Central memory CD8-positive, alpha-beta T cell (primary cell): ENCODE data around the gene HAVCR1.
"Not testable (repeated sequence)": the region's sequence is repeated elsewhere in the genome, so short reads cannot be mapped to it uniquely, and the experiment has no call there.

Experiments used
- ATAC-seq: fragments of 150-1000 bp; cut with Tn5 transposase; replicated peaks from 2 replicates; pipeline ENCODE4 v1.10.0; 2022; ENCODE audit warnings: mild to moderate bottlenecking, moderate FRiP score, moderate number of reproducible peaks; ENCODE audit not compliant: poor library complexity, severe bottlenecking; ENCODE audit errors: extremely low read depth
- DNase-seq, 2 donors: peaks; one replicate each; pipeline ENCODE4 v3.0.0; 2021; ENCODE audit warnings: low spot score in 2 of 2
- H3K27ac Mint-ChIP-seq: one replicate; pipeline ENCODE4 v1.8.0; 2022; ENCODE audit warnings: low read depth, mild to moderate bottlenecking, moderate library complexity, mixed read lengths
- H3K27me3 Mint-ChIP-seq: one replicate; pipeline ENCODE4 v1.8.0; 2022; ENCODE audit warnings: mixed read lengths
- H3K36me3 Mint-ChIP-seq: one replicate; pipeline ENCODE4 v1.8.0; 2022; ENCODE audit warnings: mild to moderate bottlenecking, moderate library complexity, mixed read lengths; ENCODE audit not compliant: insufficient read depth
- H3K4me1 Mint-ChIP-seq: one replicate; pipeline ENCODE4 v1.8.0; 2022; ENCODE audit warnings: mixed read lengths
- H3K4me3 Mint-ChIP-seq: one replicate; pipeline ENCODE4 v1.8.0; 2022; ENCODE audit warnings: mild to moderate bottlenecking, moderate library complexity, mixed read lengths
- H3K9me3 Mint-ChIP-seq: one replicate; pipeline ENCODE4 v1.8.0; 2022; ENCODE audit warnings: mixed read lengths

The HAVCR1 gene

GRCh38 chr5:157068339-157068738, 9.4 kb upstream of the HAVCR1 start:
- H3K27me3 Mint-ChIP-seq: no peaks in the 10 kb centered on the region
- DNase-seq (no peak), ATAC-seq (no peak)
- H3K4me3 Mint-ChIP-seq: no peak overlapping the region
- no peak overlapping the region for H3K27ac Mint-ChIP-seq
- no peaks in the 10 kb centered on the region for H3K9me3 Mint-ChIP-seq
- H3K4me1 Mint-ChIP-seq: no peaks in the 10 kb centered on the region
- H3K36me3 Mint-ChIP-seq: no peaks in the 10 kb centered on the region

DNA sequence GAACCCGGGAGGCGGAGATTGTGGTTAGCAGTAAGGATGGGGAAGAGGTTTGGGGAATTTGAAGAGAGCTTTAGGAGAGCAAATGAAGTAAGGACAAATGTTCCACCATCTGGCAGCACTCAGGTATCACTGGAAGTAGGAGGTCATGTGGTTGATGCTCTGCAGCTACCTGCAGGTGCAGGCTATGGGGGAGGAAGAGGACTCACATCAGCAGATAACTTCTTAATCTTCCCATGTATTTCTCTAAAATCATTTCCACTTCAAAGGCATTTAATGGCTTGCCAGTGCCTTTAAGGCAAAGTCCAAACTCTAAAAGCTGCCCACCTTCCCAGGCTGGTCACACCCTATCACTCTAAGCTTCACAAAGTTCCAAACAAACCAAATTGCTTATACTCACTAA, 8.1 kb upstream of the HAVCR1 start:
- DNase-seq: no peak
- no peak overlapping the region for H3K4me3 Mint-ChIP-seq
- no peaks in the 10 kb centered on the region for H3K9me3 Mint-ChIP-seq
- H3K36me3 Mint-ChIP-seq: peaks cover 2% of the 10 kb centered on the region
- H3K4me1 Mint-ChIP-seq: no peaks in the 10 kb centered on the region
- H3K27ac Mint-ChIP-seq: peak overlapping the region; percentile 5
- no peaks in the 10 kb centered on the region for H3K27me3 Mint-ChIP-seq
- ATAC-seq: no peak

GRCh38 chr5:157066080-157066479, 7.2 kb upstream of the HAVCR1 start:
- Mint-ChIP-seq H3K4me3 (no peak overlapping the region), H3K27me3 (no peaks in the 10 kb centered on the region), H3K9me3 (no peaks in the 10 kb centered on the region), H3K27ac (no peak overlapping the region), H3K36me3 (peaks cover 2% of the 10 kb centered on the region), H3K4me1 (no peaks in the 10 kb centered on the region)
- ATAC-seq: no peak
- no peak for DNase-seq

GRCh38 chr5:157063776-157064430, 5.0 kb upstream of the HAVCR1 start:
- ATAC-seq: no peak
- no peaks in the 10 kb centered on the region for H3K9me3 Mint-ChIP-seq
- peaks cover 2% of the 10 kb centered on the region for H3K36me3 Mint-ChIP-seq
- no peak for DNase-seq
- no peaks in the 10 kb centered on the region for H3K27me3 Mint-ChIP-seq
- H3K4me1 Mint-ChIP-seq: no peaks in the 10 kb centered on the region
- H3K27ac Mint-ChIP-seq: no peak overlapping the region
- H3K4me3 Mint-ChIP-seq: no peak overlapping the region

- DNase-seq (no peak), ATAC-seq (no peak)
- peaks cover 2% of the 10 kb centered on the region for H3K36me3 Mint-ChIP-seq
- H3K4me3 Mint-ChIP-seq: no peak overlapping the region
- H3K27ac Mint-ChIP-seq: no peak overlapping the region
- H3K4me1 Mint-ChIP-seq: no peaks in the 10 kb centered on the region
- no peaks in the 10 kb centered on the region for H3K27me3 Mint-ChIP-seq
- H3K9me3 Mint-ChIP-seq: no peaks in the 10 kb centered on the region
Observed at GRCh38 chr5:157059891-157060290, 975 bp upstream of the HAVCR1 start.

GRCh38 chr5:157057459-157058370, 1.2 kb downstream of the HAVCR1 start:
- no peak for DNase-seq
- no peak for ATAC-seq
- Mint-ChIP-seq H3K9me3 (no peaks in the 10 kb centered on the region), H3K27ac (peak overlapping the region; percentile 48), H3K27me3 (no peaks in the 10 kb centered on the region), H3K4me3 (no peak overlapping the region), H3K4me1 (no peaks in the 10 kb centered on the region), H3K36me3 (peaks cover 2% of the 10 kb centered on the region)

- H3K27ac Mint-ChIP-seq: peak overlapping the region; percentile 48
- not testable (repeated sequence) for H3K27me3 Mint-ChIP-seq, ATAC-seq, H3K9me3 Mint-ChIP-seq, H3K4me1 Mint-ChIP-seq, H3K4me3 Mint-ChIP-seq, H3K36me3 Mint-ChIP-seq, DNase-seq
Observed at GRCh38 chr5:157056848-157057247, 2.1 kb downstream of the HAVCR1 start.

- Mint-ChIP-seq H3K4me3 (no peak overlapping the region), H3K4me1 (peaks cover 8% of the 10 kb centered on the region), H3K27ac (no peak overlapping the region)
Observed at GRCh38 chr5:157051604-157052245, 7.2 kb downstream of the HAVCR1 start.

DNA sequence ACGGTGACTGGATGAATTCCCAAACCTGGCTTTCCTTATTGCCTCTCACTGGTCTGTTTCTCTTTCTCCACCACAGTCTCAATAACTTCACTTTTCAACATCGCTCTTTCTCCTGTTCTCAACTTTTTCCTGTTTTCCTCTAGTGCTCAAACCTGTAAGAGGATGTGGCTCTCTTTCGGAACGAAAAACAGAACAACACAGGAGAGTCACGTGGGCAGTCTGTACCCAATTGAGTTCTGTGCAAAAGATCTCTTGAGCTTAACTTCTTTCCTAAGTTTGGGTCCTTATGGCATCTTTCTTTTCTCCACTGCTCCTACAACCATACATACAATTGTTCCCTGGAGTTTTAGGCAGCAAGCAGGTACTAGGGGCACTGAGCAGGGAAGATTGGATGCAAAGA, 8.9 kb downstream of the HAVCR1 start:
- Mint-ChIP-seq H3K4me1 (peaks cover 8% of the 10 kb centered on the region), H3K4me3 (peak overlapping the region; percentile 8), H3K27me3 (no peaks in the 10 kb centered on the region), H3K27ac (no peak overlapping the region), H3K36me3 (peaks cover 2% of the 10 kb centered on the region), H3K9me3 (no peaks in the 10 kb centered on the region)
- no peak for DNase-seq
- ATAC-seq: no peak

More at GRCh38 chr5:157051604-157052245, 7.2 kb downstream of the HAVCR1 start:
- no peaks in the 10 kb centered on the region for H3K27me3 Mint-ChIP-seq
- DNase-seq (no peak), ATAC-seq (no peak)
- peaks cover 2% of the 10 kb centered on the region for H3K36me3 Mint-ChIP-seq
- no peaks in the 10 kb centered on the region for H3K9me3 Mint-ChIP-seq

GRCh38 chr5:157049605-157050004, 9.3 kb downstream of the HAVCR1 start:
- no peaks in the 10 kb centered on the region for H3K9me3 Mint-ChIP-seq

DNA sequence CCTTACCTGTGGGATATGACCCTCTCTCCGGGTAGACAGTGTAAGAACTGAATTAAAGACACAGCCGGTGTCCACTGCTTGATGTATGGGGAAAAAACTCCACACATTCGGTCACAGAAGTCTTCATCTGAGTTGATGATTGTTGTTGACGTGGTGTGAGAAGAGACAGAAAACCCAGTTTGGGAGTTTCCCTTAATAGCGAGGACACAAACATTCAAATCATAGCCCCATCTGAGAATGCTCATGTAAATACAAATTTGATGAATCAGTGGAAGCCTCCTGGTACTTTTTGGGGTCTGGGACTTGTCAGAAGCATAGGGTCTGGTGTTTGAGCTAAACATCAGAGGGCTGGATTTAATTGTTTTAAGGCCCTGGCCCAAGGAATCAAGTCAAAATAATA, 11.0 kb downstream of the HAVCR1 start:
- DNase-seq (no peak), ATAC-seq (no peak)
- Mint-ChIP-seq H3K9me3 (no peaks in the 10 kb centered on the region), H3K27me3 (no peaks in the 10 kb centered on the region), H3K27ac (no peak overlapping the region), H3K36me3 (peaks cover 2% of the 10 kb centered on the region), H3K4me1 (peaks cover 8% of the 10 kb centered on the region), H3K4me3 (no peak overlapping the region)

More at GRCh38 chr5:157049605-157050004, 9.3 kb downstream of the HAVCR1 start:
- Mint-ChIP-seq H3K27me3 (no peaks in the 10 kb centered on the region), H3K36me3 (peaks cover 2% of the 10 kb centered on the region), H3K4me3 (peak overlapping the region; percentile 8), H3K27ac (no peak overlapping the region), H3K4me1 (peaks cover 8% of the 10 kb centered on the region)
- ATAC-seq (no peak), DNase-seq (no peak)

DNA sequence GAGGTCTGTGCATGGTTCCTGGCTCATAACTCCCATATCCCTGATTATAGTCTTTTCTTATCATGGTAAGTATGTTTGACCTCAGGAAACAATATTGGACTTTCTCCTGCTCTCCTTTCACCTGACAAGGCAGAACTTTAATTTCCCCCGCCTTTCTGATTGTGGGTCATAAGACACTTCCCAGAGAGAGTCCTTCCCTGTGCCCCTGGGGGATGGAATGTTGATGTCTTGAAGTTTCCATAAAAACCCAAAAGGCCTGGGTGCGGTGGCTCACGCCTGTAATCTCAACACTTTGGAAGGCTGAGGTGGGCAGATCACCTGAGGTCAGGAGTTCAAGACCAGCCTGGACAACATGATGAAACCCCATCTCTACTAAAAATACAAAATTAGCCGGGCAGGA, 11.9 kb downstream of the HAVCR1 start:
- not testable (repeated sequence) for H3K9me3 Mint-ChIP-seq, H3K4me1 Mint-ChIP-seq, H3K27ac Mint-ChIP-seq, H3K36me3 Mint-ChIP-seq, ATAC-seq, DNase-seq, H3K27me3 Mint-ChIP-seq, H3K4me3 Mint-ChIP-seq
